ENCODE results near the gene CTBP1. TPM values are rescaled to one million over a fixed set of nuclear protein-coding genes. Genes with fewer than 3 reads are reported as not detected.

The CTBP1 gene
- total and polyA plus RNA-seq, 2 experiments from 2014 or later = 40.1 to 160 TPM

- no peaks in the 10 kb centered on the region for H3K9me2 ChIP-seq (ENCODE audit: insufficient read depth)
- H3F3A ChIP-seq (ENCODE audit: insufficient read depth) = 0 out of 2 replicates have a peak, but pooled peaks cover 12% of the 10 kb centered on the region
- H3K36me3 ChIP-seq (ENCODE audit: low read depth) = no peaks in the 10 kb centered on the region
- no peak overlapping the region for H3K9ac ChIP-seq
- H3K27ac ChIP-seq = no peak overlapping the region
- TF ChIP-seq EZH2 (IDR thresholded peaks at IDR 0.05; ENCODE audit: insufficient read depth, poor library complexity, severe bottlenecking) = no peak
- no peak for TF ChIP-seq EZH2phosphoT487 (IDR thresholded peaks at IDR 0.05; ENCODE audit: insufficient read depth, low read depth)
- H3K27me3 ChIP-seq (replicated peaks; ENCODE audit: insufficient read depth) = no peaks in the 10 kb centered on the region
- no peak overlapping the region for H3K4me2 ChIP-seq (ENCODE audit: unreplicated experiment)
- WGBS, 2 experiments (ENCODE audit: low coverage in 1 of 2, low lambda C conversion rate in 2 of 2, missing lambda C conversion rate in 2 of 2) = 97 to 98% methylated on average over 33 of the region's 33 CpGs
- H3K4me1 ChIP-seq (ENCODE audit: insufficient read depth) = peaks cover 10% of the 10 kb centered on the region; the same call in 1 of the 2 replicates
- no peak overlapping the region for H2AFZ ChIP-seq
- no peak for DNase-seq
- in situ Hi-C loops (cut with MboI) = no loop called here
- peaks cover 39% of the 10 kb centered on the region for H3K79me2 ChIP-seq (ENCODE audit: insufficient read depth)
- no peak overlapping the region for H3K4me3 ChIP-seq
- H4K20me1 ChIP-seq (ENCODE audit: insufficient read depth) = no peaks in the 10 kb centered on the region
- no peaks in the 10 kb centered on the region for H3K9me3 ChIP-seq (ENCODE audit: low read depth)
These were observed 2.2 kb upstream of the CTBP1 start for GRCh38 chr4:1250921-1251772.

- Histone ChIP-seq H3K79me2 (ENCODE audit: insufficient read depth) (peaks cover 46% of the 10 kb centered on the region), H3K9me2 (ENCODE audit: insufficient read depth) (no peaks in the 10 kb centered on the region), H3K4me3 (no peak overlapping the region), H3K36me3 (ENCODE audit: low read depth) (no peaks in the 10 kb centered on the region), H3K27me3 (replicated peaks; ENCODE audit: insufficient read depth) (no peaks in the 10 kb centered on the region), H3F3A (ENCODE audit: insufficient read depth) (0 out of 2 replicates have a peak, but pooled peaks cover 12% of the 10 kb centered on the region), H4K20me1 (ENCODE audit: insufficient read depth) (no peaks in the 10 kb centered on the region), H2AFZ (no peak overlapping the region), H3K27ac (peak overlapping the region; percentile 86), H3K4me2 (ENCODE audit: unreplicated experiment) (no peak overlapping the region), H3K9me3 (ENCODE audit: low read depth) (no peaks in the 10 kb centered on the region), H3K9ac (0 out of 2 replicates have a peak overlapping the region, but pooled peaks have one; percentile 90), H3K4me1 (ENCODE audit: insufficient read depth) (peaks cover 13% of the 10 kb centered on the region; the same call in 1 of the 2 replicates)
- TF ChIP-seq EZH2phosphoT487 (IDR thresholded peaks at IDR 0.05; ENCODE audit: insufficient read depth, low read depth) = no peak
- TF ChIP-seq EZH2 (IDR thresholded peaks at IDR 0.05; ENCODE audit: insufficient read depth, poor library complexity, severe bottlenecking) = no peak
- in situ Hi-C loops (cut with MboI) = no loop called here
- DNase-seq = no peak
- WGBS, 2 experiments (ENCODE audit: low coverage in 1 of 2, low lambda C conversion rate in 2 of 2, missing lambda C conversion rate in 2 of 2) = 97 to 100% methylated on average over 7 of the region's 7 CpGs
These were observed 1.5 kb upstream of the CTBP1 start for GRCh38 chr4:1250527-1250812.

- in situ Hi-C loops (cut with MboI) = no loop called here
- Histone ChIP-seq H3K79me2 (ENCODE audit: insufficient read depth) (peaks cover 51% of the 10 kb centered on the region), H2AFZ (peak overlapping the region; percentile 84), H4K20me1 (ENCODE audit: insufficient read depth) (no peaks in the 10 kb centered on the region), H3K9ac (peak overlapping the region; percentile 90), H3K36me3 (ENCODE audit: low read depth) (no peaks in the 10 kb centered on the region), H3K4me1 (ENCODE audit: insufficient read depth) (peaks cover 13% of the 10 kb centered on the region; the same call in 1 of the 2 replicates), H3K9me3 (ENCODE audit: low read depth) (no peaks in the 10 kb centered on the region), H3K4me2 (ENCODE audit: unreplicated experiment) (peak overlapping the region; percentile 89), H3K4me3 (peak overlapping the region; percentile 79), H3F3A (ENCODE audit: insufficient read depth) (0 out of 2 replicates have a peak, but pooled peaks cover 8% of the 10 kb centered on the region), H3K27ac (peak overlapping the region; percentile 86), H3K27me3 (replicated peaks; ENCODE audit: insufficient read depth) (no peaks in the 10 kb centered on the region), H3K9me2 (ENCODE audit: insufficient read depth) (no peaks in the 10 kb centered on the region)
- WGBS, 2 experiments (ENCODE audit: low coverage in 1 of 2, low lambda C conversion rate in 2 of 2, missing lambda C conversion rate in 2 of 2) = 20 to 27% methylated on average over 39 of the region's 39 CpGs
- DNase-seq = peak; percentile 74
- TF ChIP-seq EZH2phosphoT487 (IDR thresholded peaks at IDR 0.05; ENCODE audit: insufficient read depth, low read depth) = no peak
- TF ChIP-seq EZH2 (IDR thresholded peaks at IDR 0.05; ENCODE audit: insufficient read depth, poor library complexity, severe bottlenecking) = no peak
These were observed 999 bp upstream of the CTBP1 start for GRCh38 chr4:1249731-1250526.

- Histone ChIP-seq H3F3A (ENCODE audit: insufficient read depth) (0 out of 2 replicates have a peak, but pooled peaks cover under 1% of the 10 kb centered on the region), H3K4me2 (ENCODE audit: unreplicated experiment) (peak overlapping the region; percentile 89), H4K20me1 (ENCODE audit: insufficient read depth) (no peaks in the 10 kb centered on the region), H3K9ac (peak overlapping the region; percentile 90), H3K4me1 (ENCODE audit: insufficient read depth) (peaks cover 13% of the 10 kb centered on the region; the same call in 1 of the 2 replicates), H3K4me3 (peak overlapping the region; percentile 79), H3K27ac (peak overlapping the region; percentile 86), H3K9me3 (ENCODE audit: low read depth) (no peaks in the 10 kb centered on the region), H2AFZ (peak overlapping the region; percentile 84), H3K36me3 (ENCODE audit: low read depth) (no peaks in the 10 kb centered on the region), H3K9me2 (ENCODE audit: insufficient read depth) (no peaks in the 10 kb centered on the region), H3K27me3 (replicated peaks; ENCODE audit: insufficient read depth) (no peaks in the 10 kb centered on the region), H3K79me2 (ENCODE audit: insufficient read depth) (peaks cover 58% of the 10 kb centered on the region)
- in situ Hi-C loops (cut with MboI) = no loop called here
- no peak for TF ChIP-seq EZH2phosphoT487 (IDR thresholded peaks at IDR 0.05; ENCODE audit: insufficient read depth, low read depth)
- TF ChIP-seq EZH2 (IDR thresholded peaks at IDR 0.05; ENCODE audit: insufficient read depth, poor library complexity, severe bottlenecking) = no peak
- 1% methylated on average over 48 to 50 of the region's 86 CpGs for whole genome bisulfite sequencing, 2 experiments (ENCODE audit: low coverage in 1 of 2, low lambda C conversion rate in 2 of 2, missing lambda C conversion rate in 2 of 2)
- DNase-seq = peak; percentile 97
These were observed 309 bp upstream of the CTBP1 start for GRCh38 chr4:1249148-1249730.

Data from GM23248 (cell line).